DND-41 (cell line): ENCODE measurements around the gene EDC3.

ENCODE experiments used
- ATAC-seq: fragments of 200-7000 bp; cut with Tn5 transposase; 3 replicates; pipeline ENCODE4 v1.9.1; 2021; ENCODE audit warnings: low read depth; ENCODE audit not compliant: insufficient read depth
- DNase-seq: peaks from one replicate; pipeline ENCODE4 v3.0.0-alpha.2; 2020
- H2AFZ ChIP-seq: 2 replicates; pipeline ENCODE4 v1.6.0; 2012; ENCODE audit warnings: low read depth, low read length
- H3K27ac ChIP-seq: 2 replicates; pipeline ENCODE4 v1.5.1; 2012; ENCODE audit warnings: low read length, inconsistent platforms
- H3K27me3 ChIP-seq: fragments of 200-600 bp; sonication (generic); 2 replicates; pipeline ENCODE4 v1.6.0; 2012; ENCODE audit warnings: low read length, mild to moderate bottlenecking, inconsistent platforms; ENCODE audit not compliant: insufficient read depth, poor library complexity
- H3K36me3 ChIP-seq: 2 replicates; pipeline ENCODE4 v1.5.1; 2012; ENCODE audit warnings: low read length, inconsistent platforms; ENCODE audit not compliant: insufficient read depth
- H3K4me1 ChIP-seq: 2 replicates; pipeline ENCODE4 v1.5.1; 2012; ENCODE audit warnings: mild to moderate bottlenecking, low read length; ENCODE audit not compliant: insufficient read depth
- H3K4me2 ChIP-seq: 2 replicates; pipeline ENCODE4 v1.6.0; 2012; ENCODE audit warnings: mild to moderate bottlenecking, moderate library complexity, low read length, inconsistent platforms; ENCODE audit not compliant: insufficient read depth
- H3K4me3 ChIP-seq, 2 experiments: fragments of 200-600 bp in 1 of 2; shearing (Covaris generic) in 1 of 2; 2 replicates each; pipeline ENCODE4 v1.5.1; 2012 to 2016; ENCODE audit warnings: inconsistent platforms in 2 of 2, low read length in 2 of 2, mild to moderate bottlenecking in 2 of 2, low read depth in 1 of 2, moderate library complexity in 1 of 2
- H3K79me2 ChIP-seq: 2 replicates; pipeline ENCODE4 v1.6.0; 2012; ENCODE audit warnings: low read length, inconsistent platforms; ENCODE audit not compliant: insufficient read depth
- H3K9ac ChIP-seq: 2 replicates; pipeline ENCODE4 v1.6.0; 2012; ENCODE audit warnings: low read depth, mild to moderate bottlenecking, inconsistent platforms, low read length, moderate library complexity
- H3K9me3 ChIP-seq: 2 replicates; pipeline ENCODE4 v1.5.1; 2012; ENCODE audit warnings: low read length, moderate library complexity, mild to moderate bottlenecking, inconsistent platforms; ENCODE audit not compliant: insufficient read depth, severe bottlenecking
- H4K20me1 ChIP-seq: 2 replicates; pipeline ENCODE4 v1.6.0; 2012; ENCODE audit warnings: low read length; ENCODE audit not compliant: insufficient read depth
- CTCF ChIP-seq: IDR thresholded peaks from 2 replicates; pipeline ENCODE4 v1.5.1; 2012; ENCODE audit warnings: borderline replicate concordance, low read length, moderate library complexity, mild to moderate bottlenecking; ENCODE audit not compliant: poor library complexity, severe bottlenecking; ENCODE audit errors: extremely low read depth
- EZH2 ChIP-seq: IDR thresholded peaks from 3 replicates; pipeline ENCODE4 v1.6.1; 2012; ENCODE audit warnings: borderline replicate concordance, low read depth, mild to moderate bottlenecking, moderate library complexity, low read length, inconsistent platforms; ENCODE audit not compliant: severe bottlenecking

Gene EDC3

DNA sequence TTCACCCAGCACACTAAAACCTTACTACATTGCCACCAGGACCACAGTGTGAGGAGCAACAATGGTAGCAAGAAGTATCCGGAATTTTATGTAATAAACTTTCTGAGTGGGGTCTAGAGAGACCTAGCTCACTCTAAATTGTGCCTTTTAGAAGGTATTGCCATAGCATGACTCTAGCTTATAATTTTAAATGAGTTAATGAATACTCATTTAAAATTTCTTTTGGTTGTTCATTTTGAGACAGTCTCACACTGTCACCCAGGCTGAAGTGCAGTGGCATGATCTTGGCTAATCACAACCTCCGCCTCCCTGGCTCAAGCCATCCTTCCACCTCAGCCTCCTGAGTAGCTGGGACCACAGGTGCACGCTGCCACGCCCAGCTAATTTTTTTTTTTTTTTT is 26.2 kb downstream of the EDC3 start:
- TF ChIP-seq CTCF (no peak), EZH2 (no peak)
- Histone ChIP-seq H3K4me3 (no peak overlapping the region), H3K9me3 (no peaks in the 10 kb centered on the region), H3K36me3 (peaks cover 38% of the 10 kb centered on the region), H3K9ac (no peak overlapping the region), H4K20me1 (no peaks in the 10 kb centered on the region), H3K79me2 (peaks cover 8% of the 10 kb centered on the region; the same call in 1 of the 2 replicates), H2AFZ (no peak overlapping the region), H3K27ac (no peak overlapping the region), H3K4me1 (no peaks in the 10 kb centered on the region), H3K4me2 (no peak overlapping the region), H3K27me3 (no peaks in the 10 kb centered on the region)
- DNase-seq (no peak), ATAC-seq (no peak)

DNA sequence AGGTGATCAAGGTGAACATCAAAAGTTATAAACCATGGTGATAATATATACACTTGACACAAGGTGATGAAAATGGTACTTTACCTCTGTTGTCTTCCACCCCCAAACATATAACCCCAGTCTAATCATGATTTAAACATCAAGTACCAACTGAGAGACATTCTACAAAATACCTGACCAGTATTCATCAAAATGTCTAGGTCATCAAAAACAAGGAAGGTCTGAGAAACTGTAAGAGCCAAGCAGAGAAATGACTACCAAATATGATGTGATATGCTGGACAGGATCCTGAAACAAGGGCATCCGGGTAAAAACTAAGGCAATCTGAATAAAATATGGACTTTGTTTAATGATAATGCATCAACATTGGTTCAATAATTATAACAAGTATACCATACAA is 27.8 kb downstream of the EDC3 start:
- no peaks in the 10 kb centered on the region for H3K27me3 ChIP-seq
- H3K4me2 ChIP-seq: no peak overlapping the region
- H3K9me3 ChIP-seq: no peaks in the 10 kb centered on the region
- H3K9ac ChIP-seq: no peak overlapping the region
- no peaks in the 10 kb centered on the region for H3K4me1 ChIP-seq
- H3K4me3 ChIP-seq: no peak overlapping the region
- DNase-seq (no peak), ATAC-seq (no peak)
- peaks cover 29% of the 10 kb centered on the region for H3K36me3 ChIP-seq
- H3K27ac ChIP-seq: no peak overlapping the region
- no peak for TF ChIP-seq CTCF
- TF ChIP-seq EZH2: no peak
- peaks cover 11% of the 10 kb centered on the region; the same call in 1 of the 2 replicates for H3K79me2 ChIP-seq
- peaks cover 2% of the 10 kb centered on the region; the same call in 1 of the 2 replicates for H4K20me1 ChIP-seq
- no peak overlapping the region for H2AFZ ChIP-seq

GRCh38 chr15:74664670-74665069 is 31.2 kb downstream of the EDC3 start:
- DNase-seq: no peak
- TF ChIP-seq EZH2 (no peak), CTCF (no peak)
- H3K27ac ChIP-seq: no peak overlapping the region
- no peak overlapping the region for H3K4me2 ChIP-seq
- H3K27me3 ChIP-seq: no peaks in the 10 kb centered on the region
- no peak for ATAC-seq
- H3K4me3 ChIP-seq: no peak overlapping the region
- peaks cover 20% of the 10 kb centered on the region; the same call in 1 of the 2 replicates for H3K79me2 ChIP-seq
- peaks cover 10% of the 10 kb centered on the region; the same call in 1 of the 2 replicates for H3K36me3 ChIP-seq
- no peaks in the 10 kb centered on the region for H3K9me3 ChIP-seq
- H3K9ac ChIP-seq: no peak overlapping the region
- H2AFZ ChIP-seq: no peak overlapping the region
- no peaks in the 10 kb centered on the region for H3K4me1 ChIP-seq
- H4K20me1 ChIP-seq: peaks cover 2% of the 10 kb centered on the region; the same call in 1 of the 2 replicates
